Measurements from ENCODE around the gene ERICH6. TPM values are rescaled to one million over a fixed set of nuclear protein-coding genes. Genes with fewer than 3 reads are reported as not detected.

ERICH6 gene
- total RNA-seq, 2 donors from 2014 or later, result not detected

- intact Hi-C loops (cut with DNase I, micrococcal nuclease), result no loop called here
- peak in 1 of 2 donors; percentile 13 for DNase-seq
- peak; percentile 23 for ATAC-seq
Measured at GRCh38 chr3:150699068-150699639, 4.6 kb downstream of the ERICH6 start.

GRCh38 chr3:150697646-150698045, 6.1 kb downstream of the ERICH6 start:
- ATAC-seq (no peak), DNase-seq (no peak)
- intact Hi-C loops (cut with DNase I, micrococcal nuclease), result no loop called here

- no peak for ATAC-seq
- no peak for DNase-seq
- intact Hi-C loops (cut with DNase I, micrococcal nuclease), result no loop called here
Measured at GRCh38 chr3:150691414-150692040, 12.2 kb downstream of the ERICH6 start.

- ATAC-seq, result no peak
- intact Hi-C loops (cut with DNase I, micrococcal nuclease), result no loop called here
- DNase-seq, result no peak
Measured at GRCh38 chr3:150687613-150688012, 16.1 kb downstream of the ERICH6 start.

- intact Hi-C loops (cut with DNase I, micrococcal nuclease), result no loop called here
- DNase-seq (no peak), ATAC-seq (no peak)
Measured at GRCh38 chr3:150682824-150683223, 20.9 kb downstream of the ERICH6 start.

- DNase-seq, result no peak
- intact Hi-C loops (cut with DNase I, micrococcal nuclease), result no loop called here
- ATAC-seq, result no peak
Measured at GRCh38 chr3:150682279-150682678, 21.4 kb downstream of the ERICH6 start.

GRCh38 chr3:150681057-150681456, 22.7 kb downstream of the ERICH6 start:
- intact Hi-C loops (cut with DNase I, micrococcal nuclease), result no loop called here
- DNase-seq (no peak), ATAC-seq (no peak)

- intact Hi-C loops (cut with DNase I, micrococcal nuclease), result no loop called here
- ATAC-seq, result no peak
- DNase-seq, result no peak
Measured at GRCh38 chr3:150680562-150680961, 23.2 kb downstream of the ERICH6 start.

- intact Hi-C loops (cut with DNase I, micrococcal nuclease), result no loop called here
- DNase-seq (no peak), ATAC-seq (no peak)
Measured at GRCh38 chr3:150675587-150675986, 28.1 kb downstream of the ERICH6 start.

- no peak for ATAC-seq
- intact Hi-C loops (cut with DNase I, micrococcal nuclease), result no loop called here
Measured at GRCh38 chr3:150673966-150674365, 29.8 kb downstream of the ERICH6 start.

GRCh38 chr3:150666167-150666566, 37.6 kb downstream of the ERICH6 start:
- ATAC-seq, result no peak
- no peak for DNase-seq
- intact Hi-C loops (cut with DNase I, micrococcal nuclease), result no loop called here

More at GRCh38 chr3:150673966-150674365, 29.8 kb downstream of the ERICH6 start:
- DNase-seq, result no peak

- no peak for DNase-seq
- intact Hi-C loops (cut with DNase I, micrococcal nuclease), result no loop called here
- no peak for ATAC-seq
Measured at GRCh38 chr3:150663461-150663860, 40.3 kb downstream of the ERICH6 start.

GRCh38 chr3:150662410-150663200, 41.1 kb downstream of the ERICH6 start:
- intact Hi-C loops (cut with DNase I, micrococcal nuclease), result no loop called here
- ATAC-seq, result no peak
- no peak for DNase-seq

GRCh38 chr3:150656316-150656715, 47.4 kb downstream of the ERICH6 start:
- intact Hi-C loops (cut with DNase I, micrococcal nuclease), result no loop called here
- ATAC-seq (no peak), DNase-seq (no peak)

GRCh38 chr3:150653110-150653561, 50.6 kb downstream of the ERICH6 start:
- intact Hi-C loops (cut with DNase I, micrococcal nuclease), result no loop called here
- ATAC-seq (no peak), DNase-seq (no peak)

GRCh38 chr3:150640256-150640655, 63.5 kb downstream of the ERICH6 start:
- ATAC-seq (no peak), DNase-seq (no peak)
- intact Hi-C loops (cut with DNase I, micrococcal nuclease), result no loop called here

GRCh38 chr3:150639262-150639661, 64.5 kb downstream of the ERICH6 start:
- DNase-seq, result no peak
- intact Hi-C loops (cut with DNase I, micrococcal nuclease), result no loop called here
- no peak for ATAC-seq

- intact Hi-C loops (cut with DNase I, micrococcal nuclease), result no loop called here
- DNase-seq (no peak), ATAC-seq (no peak)
Measured at GRCh38 chr3:150636258-150636657, 67.5 kb downstream of the ERICH6 start.

GRCh38 chr3:150635526-150635925, 68.2 kb downstream of the ERICH6 start:
- DNase-seq (no peak), ATAC-seq (no peak)
- intact Hi-C loops (cut with DNase I, micrococcal nuclease), result no loop called here

GRCh38 chr3:150635076-150635475, 68.6 kb downstream of the ERICH6 start:
- ATAC-seq (no peak), DNase-seq (no peak)
- intact Hi-C loops (cut with DNase I, micrococcal nuclease), result no loop called here
